Kidney (tissue), 14 donors: ENCODE data around the gene LARGE1. TPM values are rescaled to one million over a fixed set of nuclear protein-coding genes. Genes with fewer than 3 reads are reported as not detected.

Experiments used
- DNase-seq, 5 donors: peaks; one replicate each; pipeline ENCODE4 v3.0.0-alpha.2; 2013 to 2020
- FAIRE-seq: peaks from 2 replicates; lab custom pipeline; 2012; peaks lifted over from hg19 to GRCh38; lab: Jason Lieb, UNC
- H3K27ac ChIP-seq, 2 donors: one replicate each; pipeline ENCODE4 v1.7.0; 2013; ENCODE audit warnings: low read depth in 2 of 2, low read length in 2 of 2, inconsistent platforms in 1 of 2
- H3K27me3 ChIP-seq: one replicate; pipeline ENCODE4 v1.7.1; 2013; ENCODE audit warnings: low read length, inconsistent platforms; ENCODE audit not compliant: control insufficient read depth, insufficient read depth
- H3K36me3 ChIP-seq, 3 donors: one replicate each; pipeline versions ENCODE4 v1.7.0 to v1.7.1; 2013; ENCODE audit warnings: low read length in 3 of 3, control low read depth in 1 of 3, inconsistent platforms in 1 of 3; ENCODE audit not compliant: insufficient read depth in 3 of 3, control insufficient read depth in 2 of 3
- H3K4me1 ChIP-seq, 3 donors: one replicate each; pipeline versions ENCODE4 v1.7.0 to v1.7.1; 2013; ENCODE audit warnings: low read length in 3 of 3, inconsistent platforms in 1 of 3, low read depth in 1 of 3; ENCODE audit not compliant: control insufficient read depth in 2 of 3, insufficient read depth in 2 of 3
- H3K4me3 ChIP-seq, 3 donors: one replicate each; pipeline versions ENCODE4 v1.7.0 to v1.8.1; 2013; ENCODE audit warnings: low read length in 3 of 3, control low read depth in 1 of 3, inconsistent platforms in 1 of 3
- H3K9ac ChIP-seq, 3 donors: one replicate each; pipeline versions ENCODE4 v1.7.0 to v1.7.1; 2013; ENCODE audit warnings: low read length in 3 of 3, control low read depth in 1 of 3, inconsistent platforms in 1 of 3
- H3K9me3 ChIP-seq, 3 donors: one replicate each; pipeline versions ENCODE4 v1.7.0 to v1.7.1; 2013; ENCODE audit warnings: low read length in 3 of 3, control low read depth in 1 of 3, inconsistent platforms in 1 of 3; ENCODE audit not compliant: control insufficient read depth in 2 of 3, insufficient read depth in 1 of 3
- intact Hi-C: fragments of 100-400 bp; cut with DNase I; formaldehyde crosslinking; loops from one replicate; pipeline ENCODE4 v1.11.1; 2022
- polyA plus RNA-seq: library from polyadenylated mRNA; stranded (reverse); fragments of 350-450 nt; fragmentation: Illumina TruSeq; extraction: RNeasy Lipid Tissue Mini Kit (QIAGEN cat#74804); gene quantifications from one replicate; pipeline ENCODE4 v1.2.3, GENCODE V29; 2014; ENCODE audit warnings: low read depth, low replicate concordance; ENCODE audit not compliant: insufficient read depth
- total RNA-seq: library from RNA; stranded (reverse); fragmentation: NEBNext Ultra II Directional; extraction: Animal tissue kit (Norgen Biotek cat#: 25700); gene quantifications from one replicate; pipeline ENCODE4 v1.2.1, GENCODE V29; 2021
- TF ChIP-seq, protein P1 (sequence below): IDR thresholded peaks from 3 replicates; pipeline ENCODE4 v1.5.1; 2012; ENCODE audit warnings: mild to moderate bottlenecking, moderate library complexity, borderline replicate concordance; ENCODE audit not compliant: insufficient read depth; ENCODE audit errors: extremely low read depth
- donor health status: control.
- donor health status: control.
- donor health status: control.
- donor health status: control.
- donor health status: control.
- donor health status: DM: yes; HTN: yes; CAD: no.
- donor health status: Normal renal cell carcinoma (clear cell type).

Gene LARGE1
- total and polyA plus RNA-seq, 2 donors from 2014 or later: 5.0 to 22.9 TPM

- FAIRE-seq: no peak
Measured at GRCh38 chr22:33600113-33600512, 320.2 kb downstream of the LARGE1 start.

DNA sequence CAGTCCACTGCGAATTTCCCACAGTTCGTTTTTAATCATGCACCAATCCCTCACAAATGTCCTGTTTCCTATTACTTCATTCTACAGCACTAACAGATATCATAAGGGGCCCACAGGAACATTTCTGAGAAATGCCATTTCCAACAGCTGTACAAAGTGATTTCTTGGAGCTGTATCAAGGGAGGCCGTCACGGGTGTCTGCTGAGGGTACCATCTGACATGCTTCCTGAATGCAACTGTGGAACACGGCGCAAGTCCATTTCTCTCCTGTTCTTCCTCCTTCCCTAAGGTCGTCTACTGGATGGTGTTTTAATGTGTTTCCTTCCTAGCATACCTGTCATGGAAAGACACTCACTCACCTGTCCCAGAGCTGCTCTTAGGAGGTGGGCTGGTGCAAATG lies 320.7 kb downstream of the LARGE1 start:
- intact Hi-C loops: no loop called here
- no peak for DNase-seq
- Histone ChIP-seq H3K9me3 (no peaks in the 10 kb centered on the region), H3K9ac (no peak overlapping the region), H3K27ac (no peak overlapping the region), H3K36me3 (peaks cover 0 to 4% (median 0%) of the 10 kb centered on the region in 3 donors), H3K4me1 (no peaks in the 10 kb centered on the region), H3K27me3 (no peaks in the 10 kb centered on the region), H3K4me3 (no peak overlapping the region)
- FAIRE-seq: no peak
- TF ChIP-seq, protein P1, sequence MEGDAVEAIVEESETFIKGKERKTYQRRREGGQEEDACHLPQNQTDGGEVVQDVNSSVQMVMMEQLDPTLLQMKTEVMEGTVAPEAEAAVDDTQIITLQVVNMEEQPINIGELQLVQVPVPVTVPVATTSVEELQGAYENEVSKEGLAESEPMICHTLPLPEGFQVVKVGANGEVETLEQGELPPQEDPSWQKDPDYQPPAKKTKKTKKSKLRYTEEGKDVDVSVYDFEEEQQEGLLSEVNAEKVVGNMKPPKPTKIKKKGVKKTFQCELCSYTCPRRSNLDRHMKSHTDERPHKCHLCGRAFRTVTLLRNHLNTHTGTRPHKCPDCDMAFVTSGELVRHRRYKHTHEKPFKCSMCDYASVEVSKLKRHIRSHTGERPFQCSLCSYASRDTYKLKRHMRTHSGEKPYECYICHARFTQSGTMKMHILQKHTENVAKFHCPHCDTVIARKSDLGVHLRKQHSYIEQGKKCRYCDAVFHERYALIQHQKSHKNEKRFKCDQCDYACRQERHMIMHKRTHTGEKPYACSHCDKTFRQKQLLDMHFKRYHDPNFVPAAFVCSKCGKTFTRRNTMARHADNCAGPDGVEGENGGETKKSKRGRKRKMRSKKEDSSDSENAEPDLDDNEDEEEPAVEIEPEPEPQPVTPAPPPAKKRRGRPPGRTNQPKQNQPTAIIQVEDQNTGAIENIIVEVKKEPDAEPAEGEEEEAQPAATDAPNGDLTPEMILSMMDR: no peak

More at GRCh38 chr22:33600113-33600512, 320.2 kb downstream of the LARGE1 start:
- Histone ChIP-seq H3K9me3 (no peaks in the 10 kb centered on the region), H3K36me3 (peaks cover 0 to 3% (median 0%) of the 10 kb centered on the region in 3 donors), H3K27me3 (no peaks in the 10 kb centered on the region), H3K4me3 (no peak overlapping the region), H3K4me1 (no peaks in the 10 kb centered on the region), H3K9ac (no peak overlapping the region), H3K27ac (no peak overlapping the region)
- TF ChIP-seq, protein P1: no peak
- no peak for DNase-seq
- intact Hi-C loops: no loop called here

DNA sequence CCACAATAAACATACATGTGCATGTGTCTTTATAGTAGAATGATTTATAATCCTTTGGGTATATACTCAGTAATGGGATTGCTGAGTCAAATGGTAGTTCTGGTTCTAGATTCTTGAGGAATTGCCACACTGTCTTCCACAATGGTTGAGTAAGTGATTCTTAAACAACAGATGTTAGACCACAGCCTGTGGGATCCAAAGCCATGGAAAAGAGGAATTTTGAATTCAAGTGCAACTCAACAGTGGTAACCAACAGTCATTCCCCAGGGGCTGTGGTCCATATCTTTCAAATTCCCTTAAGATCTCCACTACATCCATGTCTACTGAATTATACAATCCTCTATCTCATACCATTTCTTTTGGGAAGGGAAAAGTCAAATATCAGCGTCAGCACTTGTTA lies 321.5 kb downstream of the LARGE1 start:
- Histone ChIP-seq H3K9me3 (no peaks in the 10 kb centered on the region), H3K27ac (no peak overlapping the region), H3K36me3 (peaks cover 0 to 4% (median 0%) of the 10 kb centered on the region in 3 donors), H3K9ac (no peak overlapping the region), H3K4me3 (no peak overlapping the region), H3K4me1 (no peaks in the 10 kb centered on the region), H3K27me3 (no peaks in the 10 kb centered on the region)
- DNase-seq: no peak
- FAIRE-seq: no peak
- intact Hi-C loops: no loop called here
- TF ChIP-seq, protein P1: no peak

- intact Hi-C loops: no loop called here
- H3K9me3 ChIP-seq: no peaks in the 10 kb centered on the region
- H3K27me3 ChIP-seq: no peaks in the 10 kb centered on the region
- FAIRE-seq (no peak), DNase-seq (no peak)
- H3K9ac ChIP-seq: no peak overlapping the region
- no peaks in the 10 kb centered on the region for H3K4me1 ChIP-seq
- H3K4me3 ChIP-seq: no peak overlapping the region
- H3K36me3 ChIP-seq: peaks cover 0 to 4% (median 0%) of the 10 kb centered on the region in 3 donors
- no peak overlapping the region for H3K27ac ChIP-seq
- TF ChIP-seq, protein P1: no peak
Measured at GRCh38 chr22:33597274-33597985, 322.8 kb downstream of the LARGE1 start.
